ENCODE data around the gene ARID5A. TPM values are rescaled to one million over a fixed set of nuclear protein-coding genes. Genes with fewer than 3 reads are reported as not detected.
"Not testable (repeated sequence)": the region's sequence is repeated elsewhere in the genome, so short reads cannot be mapped to it uniquely, and the experiment has no call there.

The ARID5A gene
- total RNA-seq, 1 donor from 2014 or later: 227 TPM

- intact Hi-C loops (cut with micrococcal nuclease): no loop called here
Observed at GRCh38 chr2:96553176-96553956, 16.8 kb downstream of the ARID5A start.

GRCh38 chr2:96553957-96554292 is 17.4 kb downstream of the ARID5A start:
- intact Hi-C loops (cut with micrococcal nuclease): loop anchor here (1.0 kb wide), 3 partner anchors 16 to 147 kb away; no protein-coding TSS in a partner anchor

- intact Hi-C loops (cut with micrococcal nuclease): loop anchor here (1.0 kb wide), 3 partner anchors 16 to 147 kb away; no protein-coding TSS in a partner anchor
Observed at GRCh38 chr2:96554293-96555145, 18.0 kb downstream of the ARID5A start.

- intact Hi-C loops (cut with micrococcal nuclease): no loop called here
Observed at GRCh38 chr2:96555146-96555610, 18.6 kb downstream of the ARID5A start.

GRCh38 chr2:96556441-96557330 is 20.1 kb downstream of the ARID5A start:
- intact Hi-C loops (cut with micrococcal nuclease): no loop called here

- intact Hi-C loops (cut with micrococcal nuclease): not testable (repeated sequence)
Observed at GRCh38 chr2:96557421-96557820, 20.9 kb downstream of the ARID5A start.

GRCh38 chr2:96558061-96558460 is 21.5 kb downstream of the ARID5A start:
- intact Hi-C loops (cut with micrococcal nuclease): no loop called here

GRCh38 chr2:96558485-96558884 is 21.9 kb downstream of the ARID5A start:
- intact Hi-C loops (cut with micrococcal nuclease): no loop called here

- intact Hi-C loops (cut with micrococcal nuclease): no loop called here
Observed at GRCh38 chr2:96564026-96564425, 27.5 kb downstream of the ARID5A start.

- intact Hi-C loops (cut with micrococcal nuclease): no loop called here
Observed at GRCh38 chr2:96564563-96564962, 28.0 kb downstream of the ARID5A start.

GRCh38 chr2:96565111-96565510 is 28.6 kb downstream of the ARID5A start:
- intact Hi-C loops (cut with micrococcal nuclease): no loop called here

- intact Hi-C loops (cut with micrococcal nuclease): no loop called here
Observed at GRCh38 chr2:96568094-96568493, 31.5 kb downstream of the ARID5A start.

- intact Hi-C loops (cut with micrococcal nuclease): no loop called here
Observed at GRCh38 chr2:96574364-96574763, 37.8 kb downstream of the ARID5A start.

- intact Hi-C loops (cut with micrococcal nuclease): no loop called here
Observed at GRCh38 chr2:96575785-96576456, 39.4 kb downstream of the ARID5A start.

GRCh38 chr2:96577501-96577900 is 40.9 kb downstream of the ARID5A start:
- intact Hi-C loops (cut with micrococcal nuclease): no loop called here

GRCh38 chr2:96578731-96579130 is 42.2 kb downstream of the ARID5A start:
- intact Hi-C loops (cut with micrococcal nuclease): no loop called here

GRCh38 chr2:96579422-96579821 is 42.9 kb downstream of the ARID5A start:
- intact Hi-C loops (cut with micrococcal nuclease): no loop called here

- intact Hi-C loops (cut with micrococcal nuclease): no loop called here
Observed at GRCh38 chr2:96580771-96581170, 44.2 kb downstream of the ARID5A start.

GRCh38 chr2:96584017-96584416 is 47.5 kb downstream of the ARID5A start:
- intact Hi-C loops (cut with micrococcal nuclease): no loop called here

- intact Hi-C loops (cut with micrococcal nuclease): no loop called here
Observed at GRCh38 chr2:96587843-96588242, 51.3 kb downstream of the ARID5A start.

- intact Hi-C loops (cut with micrococcal nuclease): loop anchor here (5.0 kb wide), 1 partner anchor 171 kb away; the partner anchor contains the start of gene CNNM4
Observed at GRCh38 chr2:96591054-96591453, 54.5 kb downstream of the ARID5A start.
